GM21723 (cell line): ENCODE data around the gene EXPH5.
A peak's percentile ranks its signal among the peaks of the same experiment; 100 is the strongest.

Source experiments
- ATAC-seq: cut with Tn5 transposase; IDR thresholded peaks from one replicate; pipeline ENCODE4 v1.9.1; 2021; ENCODE audit warnings: mild to moderate bottlenecking, moderate library complexity; ENCODE audit not compliant: unreplicated experiment

EXPH5 gene

DNA sequence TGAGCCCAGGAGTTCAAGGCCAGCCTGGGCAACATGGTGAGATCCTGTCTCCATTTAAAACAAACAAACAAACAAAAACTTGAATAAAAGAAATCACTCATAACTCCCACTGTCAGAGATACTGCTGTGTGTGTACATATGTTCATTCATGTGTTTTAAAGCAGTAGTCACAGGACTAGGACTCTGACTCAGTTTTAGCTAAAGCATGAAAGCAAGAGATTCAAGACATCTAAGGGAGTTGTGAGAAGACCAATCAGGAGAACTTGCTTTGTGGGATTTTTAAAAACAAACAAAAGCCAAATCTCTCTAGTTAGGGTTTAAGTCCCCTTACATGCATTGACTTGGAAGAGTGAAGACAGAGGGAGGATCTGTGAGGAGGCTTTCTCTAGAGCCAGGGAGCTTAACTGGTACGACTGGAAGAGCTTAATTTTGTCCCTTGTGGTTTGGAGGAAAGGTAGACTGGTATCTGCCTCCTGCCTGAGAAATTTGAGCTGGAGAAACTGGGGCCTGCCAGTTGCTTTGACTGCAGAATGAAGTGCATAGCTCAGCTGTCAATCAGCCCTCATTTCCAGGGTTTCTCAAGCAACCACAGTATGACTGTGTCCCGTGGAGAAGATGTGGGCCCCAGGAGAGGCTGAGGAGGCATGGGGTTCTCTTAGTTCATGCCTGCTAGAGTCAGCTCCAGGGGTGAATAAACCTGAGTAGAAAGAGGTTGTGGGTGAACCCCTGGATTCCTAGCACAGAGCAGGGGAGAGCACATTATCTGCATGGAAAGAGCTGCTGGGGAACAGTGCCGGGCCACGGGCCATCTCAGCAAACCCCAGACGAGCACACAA, 30.6 kb downstream of the EXPH5 start:
- ATAC-seq, result no peak

DNA sequence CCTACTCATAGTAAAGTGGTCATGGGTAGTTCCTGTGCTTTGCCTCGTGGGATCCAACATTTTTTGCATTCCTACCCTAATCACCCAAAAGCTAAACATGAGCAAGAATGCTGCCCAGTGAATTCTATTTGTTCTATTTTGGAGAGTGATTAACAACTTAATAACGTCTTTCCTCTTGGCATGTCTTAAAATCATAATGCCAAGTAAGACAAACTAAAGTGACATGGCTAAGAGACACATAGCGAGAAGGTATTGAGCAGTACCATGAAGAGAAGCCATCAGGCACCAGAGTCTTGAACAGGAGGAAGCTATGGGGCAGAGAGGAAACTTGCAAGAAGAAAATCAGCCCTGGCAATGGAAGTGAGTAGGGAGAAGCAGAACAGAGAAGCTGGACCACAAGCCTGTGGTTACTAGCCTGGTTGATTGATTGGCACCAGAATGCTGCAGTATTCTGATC, 32.0 kb downstream of the EXPH5 start:
- ATAC-seq, result no peak

GRCh38 chr11:108559904-108560303, 33.7 kb downstream of the EXPH5 start:
- no peak for ATAC-seq

- ATAC-seq, result no peak
These were observed 34.2 kb downstream of the EXPH5 start for GRCh38 chr11:108559340-108559739.

DNA sequence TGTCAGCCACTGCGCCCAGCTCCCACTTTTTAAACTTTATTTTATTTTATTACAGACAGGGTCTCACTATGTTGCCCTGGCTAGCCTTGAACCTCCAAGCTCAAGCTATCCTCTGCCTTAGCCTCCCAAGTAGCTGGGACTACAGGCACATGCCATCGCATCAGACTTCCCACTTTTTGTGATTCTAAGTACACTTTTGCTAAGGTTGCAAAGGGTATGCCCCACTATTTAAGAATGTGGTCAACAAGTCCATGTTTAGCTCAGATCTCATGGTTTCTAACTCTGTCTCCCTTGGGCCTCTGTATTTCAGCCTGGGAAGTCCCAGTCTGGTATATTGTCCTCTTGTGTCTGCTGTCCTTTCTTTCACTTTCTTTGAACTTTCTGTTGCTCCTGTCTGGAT, 35.3 kb downstream of the EXPH5 start:
- ATAC-seq, result peak; percentile 81

DNA sequence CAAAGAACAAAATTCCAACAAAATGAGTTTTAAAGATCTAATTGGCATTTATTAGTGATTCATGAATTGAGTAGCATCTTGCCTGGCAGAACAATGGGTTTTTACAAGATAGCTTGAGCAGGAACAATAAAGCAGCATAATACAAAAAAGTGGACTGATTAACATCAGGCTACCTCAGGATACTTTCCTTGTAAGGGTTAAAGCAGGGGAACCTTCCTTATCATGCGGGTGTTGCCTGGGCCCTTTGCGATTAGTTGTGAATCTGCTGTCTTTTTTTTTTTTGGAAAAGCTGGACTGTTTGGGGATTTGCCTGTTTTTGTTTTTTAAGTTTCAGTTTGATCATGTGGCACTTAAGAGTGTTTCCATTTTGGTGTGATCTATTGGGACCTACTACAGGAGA, 37.5 kb downstream of the EXPH5 start:
- no peak for ATAC-seq

GRCh38 chr11:108551651-108552462, 41.7 kb downstream of the EXPH5 start:
- ATAC-seq, result no peak

DNA sequence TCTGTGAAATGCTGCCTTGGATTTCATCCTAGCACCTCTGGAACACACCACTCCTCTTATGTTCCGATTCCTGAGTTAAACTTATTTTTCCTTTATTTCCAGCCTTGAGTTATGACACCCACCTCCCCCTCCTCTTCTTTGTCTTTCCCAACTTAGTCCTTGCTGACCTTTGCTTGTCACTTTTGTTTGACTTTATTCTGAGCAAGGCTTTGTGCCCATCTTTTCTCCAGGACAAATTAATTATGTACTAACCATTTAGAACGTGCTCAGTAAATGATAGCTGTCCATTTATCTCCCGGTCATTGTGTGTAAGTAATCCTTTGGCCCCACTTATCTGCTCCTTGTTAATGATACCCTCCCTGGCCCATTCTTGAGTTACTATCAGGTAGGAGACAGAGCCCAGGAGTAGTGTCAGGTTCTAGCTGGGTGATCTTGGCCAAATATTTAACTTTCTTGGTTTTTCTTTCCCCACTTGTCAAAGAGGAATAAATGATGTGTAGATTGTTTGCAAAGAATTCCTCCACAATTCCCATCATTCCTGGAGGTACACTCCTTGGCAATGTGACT, 44.2 kb downstream of the EXPH5 start:
- ATAC-seq, result no peak

DNA sequence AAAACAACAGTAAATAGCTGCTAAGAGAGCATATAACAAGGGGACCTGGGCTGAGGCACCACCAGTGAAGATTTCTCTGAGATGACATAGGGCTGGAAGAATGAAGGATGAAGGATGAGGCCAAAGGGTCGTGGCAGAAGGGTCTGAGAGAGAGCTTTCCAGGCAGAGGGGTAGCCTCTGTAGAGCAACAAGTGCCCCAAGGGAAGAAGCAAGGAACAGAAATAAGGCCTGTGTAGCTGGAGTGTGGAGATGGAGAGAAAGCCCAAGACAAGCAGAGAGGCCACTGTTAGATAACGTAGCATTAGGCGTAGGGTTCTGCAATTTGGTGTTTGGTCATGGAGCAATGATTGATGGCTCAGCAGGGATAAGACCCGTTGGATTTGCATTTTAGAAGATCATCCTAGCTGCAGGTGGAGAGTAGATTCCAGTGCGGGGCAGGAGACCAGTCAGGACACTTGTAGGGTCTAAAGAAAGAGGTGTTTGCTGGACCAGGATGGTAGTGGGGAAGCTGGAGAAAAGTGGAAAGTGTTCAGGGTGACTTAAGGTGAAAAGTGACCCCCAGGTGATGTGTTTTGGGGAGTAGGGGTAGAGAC, 47.6 kb downstream of the EXPH5 start:
- ATAC-seq, result no peak

- ATAC-seq, result no peak
These were observed 50.1 kb downstream of the EXPH5 start for GRCh38 chr11:108543316-108543964.

GRCh38 chr11:108541531-108541930, 52.0 kb downstream of the EXPH5 start:
- ATAC-seq, result no peak

DNA sequence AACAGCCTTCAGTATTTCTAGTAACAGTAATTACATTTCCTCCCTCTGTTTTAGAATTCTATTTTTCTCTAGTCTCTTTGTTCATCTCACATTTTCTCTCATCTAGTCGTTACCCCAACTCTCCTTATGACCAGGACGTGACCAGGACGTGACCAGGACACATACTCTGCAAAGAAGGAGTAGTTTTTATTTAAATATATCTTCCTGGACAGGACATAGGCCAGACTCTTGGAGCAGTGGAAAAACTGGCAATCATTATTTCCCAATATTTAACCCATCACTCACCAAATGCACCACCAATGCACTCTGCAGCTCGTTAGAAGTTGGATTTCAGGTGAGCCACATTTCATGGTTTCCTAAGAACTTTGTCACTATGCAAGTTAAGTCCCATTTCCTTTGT, 55.1 kb downstream of the EXPH5 start:
- ATAC-seq, result no peak

DNA sequence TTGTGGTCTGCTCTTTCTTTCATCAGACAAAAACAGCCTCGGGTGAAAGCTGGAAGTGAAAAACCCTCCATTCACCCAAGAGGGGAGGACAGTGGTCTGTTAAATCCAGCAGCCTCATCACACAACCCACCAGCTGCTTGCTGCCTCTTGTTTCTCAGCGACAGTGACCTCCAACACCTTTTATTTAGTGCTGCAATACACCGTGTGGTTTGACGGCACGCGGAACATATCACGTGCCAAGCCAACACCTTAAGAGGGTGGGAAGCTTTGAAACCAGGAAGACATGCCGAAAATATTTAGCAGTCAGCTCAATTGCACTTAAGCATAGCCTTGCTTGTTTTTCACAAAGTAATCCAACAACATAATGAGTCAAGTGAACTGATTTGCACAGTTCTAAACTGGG, 55.5 kb downstream of the EXPH5 start:
- no peak for ATAC-seq

GRCh38 chr11:108536783-108537182, 56.8 kb downstream of the EXPH5 start:
- ATAC-seq, result no peak

- ATAC-seq, result no peak
These were observed 58.1 kb downstream of the EXPH5 start for GRCh38 chr11:108535384-108535955.

GRCh38 chr11:108534274-108534882, 59.2 kb downstream of the EXPH5 start:
- ATAC-seq, result no peak

- no peak for ATAC-seq
These were observed 63.1 kb downstream of the EXPH5 start for GRCh38 chr11:108530426-108530825.

DNA sequence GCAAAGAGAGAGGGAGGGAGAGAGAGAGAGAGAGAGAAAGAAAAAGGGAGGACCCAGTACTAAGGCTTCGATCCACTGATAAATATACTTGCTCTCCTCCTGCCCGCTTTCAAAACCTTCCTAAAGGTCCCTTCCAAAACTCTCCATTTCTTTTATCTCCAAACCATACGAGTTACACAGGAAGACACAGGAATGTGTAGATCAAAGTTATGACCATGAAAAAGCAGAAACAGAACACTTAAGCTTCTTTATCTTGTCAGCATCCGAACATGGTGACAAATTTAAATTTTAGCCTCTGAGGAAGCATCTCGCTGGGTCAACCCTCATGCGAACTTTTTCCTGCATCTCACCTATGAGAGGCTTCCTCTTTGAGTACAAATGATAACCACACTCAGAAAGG, 66.2 kb downstream of the EXPH5 start:
- ATAC-seq, result no peak

DNA sequence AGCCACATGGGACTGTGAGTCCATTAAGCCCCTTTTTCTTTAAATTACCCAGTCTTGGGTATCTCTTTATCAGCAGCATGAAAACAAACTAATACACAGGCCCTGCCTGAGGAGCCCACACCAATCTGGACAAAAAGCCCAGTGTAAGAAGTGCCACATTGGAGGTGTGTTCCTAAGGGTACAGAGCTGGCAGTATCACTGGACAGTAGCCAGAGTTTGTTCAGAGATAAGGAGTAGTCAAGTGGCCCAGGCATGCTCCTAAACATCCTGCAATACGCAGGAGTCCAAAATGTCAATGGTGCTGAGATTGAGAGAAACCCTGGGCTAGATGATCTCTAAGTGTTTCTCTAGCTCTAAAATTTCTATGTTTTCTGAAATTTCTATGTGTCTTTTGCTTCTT, 68.4 kb downstream of the EXPH5 start:
- ATAC-seq, result no peak

- no peak for ATAC-seq
These were observed 69.1 kb downstream of the EXPH5 start for GRCh38 chr11:108524422-108524821.
